ENCODE measurements around the gene SOX10.
A peak's percentile ranks its signal among the peaks of the same experiment; 100 is the strongest.
"Not testable (repeated sequence)": the region's sequence is repeated elsewhere in the genome, so short reads cannot be mapped to it uniquely, and the experiment has no call there.

The SOX10 gene

GRCh38 chr22:37985751-37986281 is 1.5 kb upstream of the SOX10 start:
- DNase-seq (ENCODE audit: low spot score): peak; percentile 96

DNA sequence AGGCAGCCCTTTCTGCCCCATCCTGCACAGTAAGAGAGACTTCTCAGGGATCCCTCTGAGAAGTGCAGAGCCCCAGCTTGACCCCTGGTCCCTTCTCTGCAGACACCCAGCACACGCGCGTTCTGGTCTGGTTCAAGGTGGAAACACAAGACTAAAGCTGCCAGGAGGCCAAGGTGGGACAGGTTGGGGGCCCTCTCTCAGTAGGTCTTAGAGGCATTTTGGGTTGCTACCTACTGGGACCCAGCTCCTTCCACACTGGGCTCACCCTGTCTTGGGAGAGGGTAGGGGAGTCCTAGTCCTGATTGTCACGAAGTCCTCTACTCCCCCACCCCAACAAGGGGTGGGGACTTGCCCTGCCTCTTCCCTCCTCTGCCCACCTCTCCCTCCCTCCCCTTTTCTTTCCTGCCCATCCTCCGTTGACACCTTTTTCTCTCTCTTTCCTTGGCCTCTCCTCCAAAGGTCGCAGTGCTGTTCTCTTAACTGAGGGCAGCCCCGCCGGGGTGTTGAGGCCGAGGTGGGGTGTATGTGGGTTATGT is 763 bp upstream of the SOX10 start:
- DNase-seq (ENCODE audit: low spot score): no peak

GRCh38 chr22:37982938-37983859 is 1.2 kb downstream of the SOX10 start:
- no peak for DNase-seq (ENCODE audit: low spot score)

GRCh38 chr22:37982151-37982785 is 2.1 kb downstream of the SOX10 start:
- no peak for DNase-seq (ENCODE audit: low spot score)

DNA sequence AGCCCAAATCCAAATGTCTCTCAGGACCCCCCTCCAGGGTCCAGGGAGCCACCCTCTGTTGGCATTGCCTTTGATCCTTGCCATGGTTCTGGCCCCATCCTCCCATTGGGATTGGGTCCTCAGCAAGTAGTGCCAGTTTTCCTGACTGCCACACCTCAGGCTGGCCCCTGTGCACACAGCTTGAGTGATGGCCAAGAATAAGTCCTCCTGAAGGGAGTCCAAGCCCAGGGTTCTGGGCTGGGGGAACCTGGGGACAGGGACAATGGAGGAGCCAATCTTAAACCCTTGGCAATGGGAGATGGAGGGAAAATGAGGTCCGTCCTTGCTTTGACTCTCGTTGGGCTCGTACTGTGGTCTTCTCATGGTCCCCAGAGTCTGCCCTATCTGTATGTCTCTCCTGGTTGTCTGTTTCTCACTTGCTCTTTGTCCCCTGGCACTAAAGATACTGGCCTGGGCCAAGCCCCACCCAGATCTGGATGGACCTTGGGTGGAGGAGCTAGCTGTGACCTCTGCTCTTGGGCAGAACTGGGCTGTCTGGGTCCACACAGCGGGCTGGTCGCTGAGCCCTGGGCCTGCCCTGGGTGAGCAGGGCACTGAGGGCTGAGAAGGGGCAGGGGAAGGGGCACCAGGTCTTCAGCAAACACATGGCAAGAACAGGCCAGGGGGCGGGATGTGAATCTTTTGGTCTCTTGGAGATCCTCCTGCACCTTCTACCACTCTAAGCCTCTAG is 2.9 kb downstream of the SOX10 start:
- DNase-seq (ENCODE audit: low spot score): peak; percentile 51

- DNase-seq (ENCODE audit: low spot score): peak; percentile 73
Measured at GRCh38 chr22:37979782-37980181, 4.6 kb downstream of the SOX10 start.

GRCh38 chr22:37976547-37976946 is 7.8 kb downstream of the SOX10 start:
- no peak for DNase-seq (ENCODE audit: low spot score)

GRCh38 chr22:37976022-37976421 is 8.3 kb downstream of the SOX10 start:
- DNase-seq (ENCODE audit: low spot score): not testable (repeated sequence)

- DNase-seq (ENCODE audit: low spot score): no peak
Measured at GRCh38 chr22:37975153-37975552, 9.2 kb downstream of the SOX10 start.

GRCh38 chr22:37973271-37974170 is 10.8 kb downstream of the SOX10 start:
- peak; percentile 21 for DNase-seq (ENCODE audit: low spot score)

DNA sequence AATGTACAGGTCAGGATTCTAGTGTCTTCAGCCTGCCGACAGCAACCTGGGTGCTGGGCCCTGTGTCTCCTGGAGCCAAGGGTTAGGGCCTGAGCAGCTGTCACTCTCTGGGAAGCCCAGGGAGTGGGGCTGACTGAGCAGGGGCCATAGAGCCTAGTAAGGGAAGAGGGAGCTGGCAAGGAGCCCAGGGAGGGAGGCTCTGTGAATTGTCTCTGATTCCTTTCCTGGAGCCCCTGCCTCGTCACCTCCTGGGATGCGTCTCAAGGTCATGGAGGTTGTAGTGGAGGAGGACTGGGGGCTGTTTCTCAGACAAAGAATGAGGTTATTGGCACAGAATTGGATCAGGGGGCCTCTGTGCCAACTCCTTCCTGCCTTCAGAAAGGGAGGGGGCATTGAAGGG is 11.8 kb downstream of the SOX10 start:
- peak; percentile 55 for DNase-seq (ENCODE audit: low spot score)

- peak; percentile 60 for DNase-seq (ENCODE audit: low spot score)
Measured at GRCh38 chr22:37971475-37972434, 12.6 kb downstream of the SOX10 start.

- DNase-seq (ENCODE audit: low spot score): no peak
Measured at GRCh38 chr22:37970864-37971263, 13.5 kb downstream of the SOX10 start.

- peak; percentile 93 for DNase-seq (ENCODE audit: low spot score)
Measured at GRCh38 chr22:37968452-37969251, 15.7 kb downstream of the SOX10 start.

DNA sequence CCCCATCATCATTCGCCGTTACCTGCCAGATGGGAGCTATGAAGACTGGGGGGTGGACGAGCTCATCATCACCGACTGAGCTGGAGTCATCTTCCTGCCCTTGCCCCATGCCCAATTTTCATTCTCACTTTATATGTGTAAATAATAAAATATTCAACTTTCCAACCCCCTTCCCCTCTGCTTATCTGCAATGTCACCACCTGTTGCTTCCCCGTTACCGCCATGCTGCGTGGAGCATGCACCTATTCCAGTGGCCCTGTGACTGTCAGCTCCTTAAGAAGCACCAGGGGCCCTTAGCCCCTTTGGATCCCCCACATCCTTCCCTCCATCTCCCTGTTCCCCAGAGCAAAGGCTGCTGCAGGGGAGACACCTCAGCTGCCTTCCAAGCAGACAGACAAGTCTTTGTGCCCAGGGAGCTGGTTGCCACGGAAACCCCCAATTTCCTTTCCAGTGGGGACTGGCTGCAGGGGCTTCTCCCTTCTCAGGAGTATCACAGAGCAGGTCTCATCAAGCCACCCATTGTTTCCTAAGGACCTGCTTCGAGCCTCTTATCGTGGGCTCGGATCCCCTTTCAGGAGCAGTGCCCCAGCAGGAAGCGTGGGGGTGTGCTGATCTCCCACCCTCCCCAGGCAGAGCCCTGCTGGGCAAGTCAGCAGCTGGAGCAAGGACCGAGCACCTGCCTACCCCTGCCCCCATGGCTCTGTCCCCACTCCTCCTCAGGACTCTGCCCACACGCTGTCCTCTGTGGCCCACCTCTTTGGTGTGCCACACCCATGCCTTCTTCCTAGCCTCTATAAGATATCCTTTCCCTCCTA is 16.5 kb downstream of the SOX10 start:
- DNase-seq (ENCODE audit: low spot score): peak; percentile 66

DNA sequence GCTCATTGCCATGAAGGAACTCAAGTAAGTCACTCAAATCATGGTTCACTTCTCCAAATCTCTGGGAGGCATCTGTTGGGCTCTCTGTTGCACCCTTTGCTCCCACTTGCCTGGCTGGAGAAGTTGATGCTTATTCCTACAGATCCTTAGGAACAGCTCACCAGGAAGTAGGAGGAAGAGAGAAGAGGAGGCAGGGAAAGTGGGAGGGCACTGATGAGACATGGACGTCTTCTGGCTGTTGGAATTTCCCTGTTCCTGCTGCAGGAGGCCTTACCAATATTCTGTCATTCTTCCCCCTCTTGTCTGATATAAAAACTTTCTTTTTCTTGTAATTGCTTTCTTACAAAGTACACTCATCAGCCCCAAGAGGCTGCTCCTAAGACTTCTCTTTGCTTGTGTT is 17.2 kb downstream of the SOX10 start:
- DNase-seq (ENCODE audit: low spot score): peak; percentile 25

- peak; percentile 21 for DNase-seq (ENCODE audit: low spot score)
Measured at GRCh38 chr22:37965940-37966664, 18.3 kb downstream of the SOX10 start.
